ENCODE results near the gene WDFY3. TPM values are rescaled to one million over a fixed set of nuclear protein-coding genes. Genes with fewer than 3 reads are reported as not detected.

Gene WDFY3
- total and polyA plus RNA-seq, 2 experiments from 2014 or later: 8.0 to 89.0 TPM

GRCh38 chr4:84958434-84958833 is 8.1 kb downstream of the WDFY3 start:
- Histone ChIP-seq H3K79me2 (replicated peaks; ENCODE audit: insufficient read depth) (peaks cover 98% of the 10 kb centered on the region), H3K27me3 (ENCODE audit: insufficient read depth) (no peaks in the 10 kb centered on the region), H3K4me3 (no peak overlapping the region), H3K4me1 (ENCODE audit: insufficient read depth) (peaks cover 64% of the 10 kb centered on the region), H3K4me2 (no peak overlapping the region), H2AFZ (no peak overlapping the region), H4K20me1 (replicated peaks; ENCODE audit: insufficient read depth) (peaks cover 7% of the 10 kb centered on the region), H3K9me2 (ENCODE audit: insufficient read depth) (no peaks in the 10 kb centered on the region), H3K27ac (ENCODE audit: low read depth) (no peak overlapping the region), H3F3A (replicated peaks; ENCODE audit: low read depth) (no peaks in the 10 kb centered on the region; the same call in 1 of the 2 replicates), H3K36me3 (ENCODE audit: insufficient read depth) (no peaks in the 10 kb centered on the region)
- ATAC-seq: peak; percentile 39
- H3K4me1 Mint-ChIP-seq: peaks cover 42% of the 10 kb centered on the region
- TF ChIP-seq EZH2phosphoT487 (IDR thresholded peaks at IDR 0.05; ENCODE audit: unreplicated experiment) (no peak), ZNF331 (CRISPR knock-in tag; IDR thresholded peaks at IDR 0.05; ENCODE audit: low read depth) (no peak), CTCF (conservative IDR thresholded peaks at IDR 0.05; ENCODE audit: low read depth in 2 of 2) (no peak), POLR2AphosphoS5 (IDR thresholded peaks at IDR 0.05; ENCODE audit: low read depth) (no peak), JUNB (IDR thresholded peaks at IDR 0.05; ENCODE audit: unreplicated experiment) (no peak), ZNF114 (CRISPR knock-in tag; IDR thresholded peaks at IDR 0.05) (no peak), STAT1 (IDR thresholded peaks at IDR 0.05; ENCODE audit: unreplicated experiment) (no peak)
- TF ChIP-seq, protein P1, sequence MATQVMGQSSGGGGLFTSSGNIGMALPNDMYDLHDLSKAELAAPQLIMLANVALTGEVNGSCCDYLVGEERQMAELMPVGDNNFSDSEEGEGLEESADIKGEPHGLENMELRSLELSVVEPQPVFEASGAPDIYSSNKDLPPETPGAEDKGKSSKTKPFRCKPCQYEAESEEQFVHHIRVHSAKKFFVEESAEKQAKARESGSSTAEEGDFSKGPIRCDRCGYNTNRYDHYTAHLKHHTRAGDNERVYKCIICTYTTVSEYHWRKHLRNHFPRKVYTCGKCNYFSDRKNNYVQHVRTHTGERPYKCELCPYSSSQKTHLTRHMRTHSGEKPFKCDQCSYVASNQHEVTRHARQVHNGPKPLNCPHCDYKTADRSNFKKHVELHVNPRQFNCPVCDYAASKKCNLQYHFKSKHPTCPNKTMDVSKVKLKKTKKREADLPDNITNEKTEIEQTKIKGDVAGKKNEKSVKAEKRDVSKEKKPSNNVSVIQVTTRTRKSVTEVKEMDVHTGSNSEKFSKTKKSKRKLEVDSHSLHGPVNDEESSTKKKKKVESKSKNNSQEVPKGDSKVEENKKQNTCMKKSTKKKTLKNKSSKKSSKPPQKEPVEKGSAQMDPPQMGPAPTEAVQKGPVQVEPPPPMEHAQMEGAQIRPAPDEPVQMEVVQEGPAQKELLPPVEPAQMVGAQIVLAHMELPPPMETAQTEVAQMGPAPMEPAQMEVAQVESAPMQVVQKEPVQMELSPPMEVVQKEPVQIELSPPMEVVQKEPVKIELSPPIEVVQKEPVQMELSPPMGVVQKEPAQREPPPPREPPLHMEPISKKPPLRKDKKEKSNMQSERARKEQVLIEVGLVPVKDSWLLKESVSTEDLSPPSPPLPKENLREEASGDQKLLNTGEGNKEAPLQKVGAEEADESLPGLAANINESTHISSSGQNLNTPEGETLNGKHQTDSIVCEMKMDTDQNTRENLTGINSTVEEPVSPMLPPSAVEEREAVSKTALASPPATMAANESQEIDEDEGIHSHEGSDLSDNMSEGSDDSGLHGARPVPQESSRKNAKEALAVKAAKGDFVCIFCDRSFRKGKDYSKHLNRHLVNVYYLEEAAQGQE (IDR thresholded peaks at IDR 0.05; ENCODE audit: unreplicated experiment): no peak
- TF ChIP-seq, protein P2, sequence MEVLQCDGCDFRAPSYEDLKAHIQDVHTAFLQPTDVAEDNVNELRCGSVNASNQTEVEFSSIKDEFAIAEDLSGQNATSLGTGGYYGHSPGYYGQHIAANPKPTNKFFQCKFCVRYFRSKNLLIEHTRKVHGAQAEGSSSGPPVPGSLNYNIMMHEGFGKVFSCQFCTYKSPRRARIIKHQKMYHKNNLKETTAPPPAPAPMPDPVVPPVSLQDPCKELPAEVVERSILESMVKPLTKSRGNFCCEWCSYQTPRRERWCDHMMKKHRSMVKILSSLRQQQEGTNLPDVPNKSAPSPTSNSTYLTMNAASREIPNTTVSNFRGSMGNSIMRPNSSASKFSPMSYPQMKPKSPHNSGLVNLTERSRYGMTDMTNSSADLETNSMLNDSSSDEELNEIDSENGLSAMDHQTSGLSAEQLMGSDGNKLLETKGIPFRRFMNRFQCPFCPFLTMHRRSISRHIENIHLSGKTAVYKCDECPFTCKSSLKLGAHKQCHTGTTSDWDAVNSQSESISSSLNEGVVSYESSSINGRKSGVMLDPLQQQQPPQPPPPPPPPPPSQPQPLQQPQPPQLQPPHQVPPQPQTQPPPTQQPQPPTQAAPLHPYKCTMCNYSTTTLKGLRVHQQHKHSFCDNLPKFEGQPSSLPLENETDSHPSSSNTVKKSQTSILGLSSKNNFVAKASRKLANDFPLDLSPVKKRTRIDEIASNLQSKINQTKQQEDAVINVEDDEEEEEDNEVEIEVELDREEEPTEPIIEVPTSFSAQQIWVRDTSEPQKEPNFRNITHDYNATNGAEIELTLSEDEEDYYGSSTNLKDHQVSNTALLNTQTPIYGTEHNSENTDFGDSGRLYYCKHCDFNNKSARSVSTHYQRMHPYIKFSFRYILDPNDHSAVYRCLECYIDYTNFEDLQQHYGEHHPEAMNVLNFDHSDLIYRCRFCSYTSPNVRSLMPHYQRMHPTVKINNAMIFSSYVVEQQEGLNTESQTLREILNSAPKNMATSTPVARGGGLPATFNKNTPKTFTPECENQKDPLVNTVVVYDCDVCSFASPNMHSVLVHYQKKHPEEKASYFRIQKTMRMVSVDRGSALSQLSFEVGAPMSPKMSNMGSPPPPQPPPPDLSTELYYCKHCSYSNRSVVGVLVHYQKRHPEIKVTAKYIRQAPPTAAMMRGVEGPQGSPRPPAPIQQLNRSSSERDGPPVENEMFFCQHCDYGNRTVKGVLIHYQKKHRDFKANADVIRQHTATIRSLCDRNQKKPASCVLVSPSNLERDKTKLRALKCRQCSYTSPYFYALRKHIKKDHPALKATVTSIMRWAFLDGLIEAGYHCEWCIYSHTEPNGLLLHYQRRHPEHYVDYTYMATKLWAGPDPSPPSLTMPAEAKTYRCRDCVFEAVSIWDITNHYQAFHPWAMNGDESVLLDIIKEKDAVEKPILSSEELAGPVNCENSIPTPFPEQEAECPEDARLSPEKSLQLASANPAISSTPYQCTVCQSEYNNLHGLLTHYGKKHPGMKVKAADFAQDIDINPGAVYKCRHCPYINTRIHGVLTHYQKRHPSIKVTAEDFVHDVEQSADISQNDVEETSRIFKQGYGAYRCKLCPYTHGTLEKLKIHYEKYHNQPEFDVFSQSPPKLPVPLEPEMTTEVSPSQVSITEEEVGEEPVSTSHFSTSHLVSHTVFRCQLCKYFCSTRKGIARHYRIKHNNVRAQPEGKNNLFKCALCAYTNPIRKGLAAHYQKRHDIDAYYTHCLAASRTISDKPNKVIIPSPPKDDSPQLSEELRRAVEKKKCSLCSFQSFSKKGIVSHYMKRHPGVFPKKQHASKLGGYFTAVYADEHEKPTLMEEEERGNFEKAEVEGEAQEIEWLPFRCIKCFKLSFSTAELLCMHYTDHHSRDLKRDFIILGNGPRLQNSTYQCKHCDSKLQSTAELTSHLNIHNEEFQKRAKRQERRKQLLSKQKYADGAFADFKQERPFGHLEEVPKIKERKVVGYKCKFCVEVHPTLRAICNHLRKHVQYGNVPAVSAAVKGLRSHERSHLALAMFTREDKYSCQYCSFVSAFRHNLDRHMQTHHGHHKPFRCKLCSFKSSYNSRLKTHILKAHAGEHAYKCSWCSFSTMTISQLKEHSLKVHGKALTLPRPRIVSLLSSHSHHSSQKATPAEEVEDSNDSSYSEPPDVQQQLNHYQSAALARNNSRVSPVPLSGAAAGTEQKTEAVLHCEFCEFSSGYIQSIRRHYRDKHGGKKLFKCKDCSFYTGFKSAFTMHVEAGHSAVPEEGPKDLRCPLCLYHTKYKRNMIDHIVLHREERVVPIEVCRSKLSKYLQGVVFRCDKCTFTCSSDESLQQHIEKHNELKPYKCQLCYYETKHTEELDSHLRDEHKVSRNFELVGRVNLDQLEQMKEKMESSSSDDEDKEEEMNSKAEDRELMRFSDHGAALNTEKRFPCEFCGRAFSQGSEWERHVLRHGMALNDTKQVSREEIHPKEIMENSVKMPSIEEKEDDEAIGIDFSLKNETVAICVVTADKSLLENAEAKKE (CRISPR knock-in tag; IDR thresholded peaks at IDR 0.05): no peak
- TF ChIP-seq, protein P3, sequence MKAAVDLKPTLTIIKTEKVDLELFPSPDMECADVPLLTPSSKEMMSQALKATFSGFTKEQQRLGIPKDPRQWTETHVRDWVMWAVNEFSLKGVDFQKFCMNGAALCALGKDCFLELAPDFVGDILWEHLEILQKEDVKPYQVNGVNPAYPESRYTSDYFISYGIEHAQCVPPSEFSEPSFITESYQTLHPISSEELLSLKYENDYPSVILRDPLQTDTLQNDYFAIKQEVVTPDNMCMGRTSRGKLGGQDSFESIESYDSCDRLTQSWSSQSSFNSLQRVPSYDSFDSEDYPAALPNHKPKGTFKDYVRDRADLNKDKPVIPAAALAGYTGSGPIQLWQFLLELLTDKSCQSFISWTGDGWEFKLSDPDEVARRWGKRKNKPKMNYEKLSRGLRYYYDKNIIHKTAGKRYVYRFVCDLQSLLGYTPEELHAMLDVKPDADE (IDR thresholded peaks at IDR 0.05): no peak
- H3K36me3 Mint-ChIP-seq (ENCODE audit: low read depth): peaks cover 2% of the 10 kb centered on the region; the same call in 2 of the 3 replicates
- no peak overlapping the region for H3K27ac Mint-ChIP-seq
- H3K27me3 Mint-ChIP-seq (ENCODE audit: insufficient read depth, low read depth, poor library complexity): no peaks in the 10 kb centered on the region
- peak; percentile 33 for DNase-seq (ENCODE audit: low spot score)
- H3K4me3 Mint-ChIP-seq: no peak overlapping the region
- no peaks in the 10 kb centered on the region for H3K9me3 Mint-ChIP-seq
